GM18505 (cell line): ENCODE data around the gene PTCD1.

Experiments used
- ATAC-seq: cut with Tn5 transposase; IDR thresholded peaks from one replicate; pipeline ENCODE4 v1.9.1; 2021; ENCODE audit not compliant: unreplicated experiment
- POLR2A ChIP-seq: IDR thresholded peaks from 4 replicates; pipeline ENCODE4 v1.6.1; 2011; ENCODE audit warnings: borderline replicate concordance; ENCODE audit not compliant: insufficient read depth, insufficient read length; ENCODE audit errors: extremely low read depth

Gene PTCD1

GRCh38 chr7:99371376-99371920 lies 67.2 kb downstream of the PTCD1 start:
- TF ChIP-seq POLR2A, result no peak
- ATAC-seq, result no peak

- no peak for TF ChIP-seq POLR2A
- no peak for ATAC-seq
These were observed 68.7 kb downstream of the PTCD1 start for GRCh38 chr7:99369767-99370391.

- no peak for TF ChIP-seq POLR2A
- no peak for ATAC-seq
These were observed 69.7 kb downstream of the PTCD1 start for GRCh38 chr7:99368750-99369389.
